H1 (cell line): Measurements from ENCODE around the gene ATXN7. TPM values are rescaled to one million over a fixed set of nuclear protein-coding genes. Genes with fewer than 3 reads are reported as not detected.

ENCODE experiments used
- CTCF ChIA-PET: fragments of 300-600 bp; sonication (Branson Sonifier 250); formaldehyde crosslinking; loops from one replicate; lab custom pipeline; 2021; ENCODE audit not compliant: partially characterized antibody; lab: Charles Lee
- POLR2A ChIA-PET: fragments of 300-600 bp; sonication (Branson Sonifier 250); formaldehyde crosslinking; loops from one replicate; lab custom pipeline; 2021; ENCODE audit warnings: inconsistent platforms; ENCODE audit not compliant: partially characterized antibody; lab: Charles Lee
- DNase-seq, 2 experiments: peaks; one replicate each; pipeline versions ENCODE4 v3.0.0 to v3.0.0-alpha.2; 2010 to 2022; ENCODE audit warnings: low spot score in 2 of 2, low read depth in 1 of 2, mixed read lengths in 1 of 2
- FAIRE-seq: peaks from 2 replicates; lab custom pipeline; 2011; peaks lifted over from hg19 to GRCh38; lab: Jason Lieb, UNC
- H2AFZ ChIP-seq: 2 replicates; pipeline ENCODE4 v1.8.1; 2012; ENCODE audit warnings: low read length, inconsistent platforms
- H2AK5ac ChIP-seq: 2 replicates; pipeline ENCODE4 v1.6.1; 2013; ENCODE audit warnings: low read depth, low read length
- H2BK120ac ChIP-seq: replicated peaks from 2 replicates; pipeline ENCODE3; 2013; ENCODE audit warnings: low read depth, low read length, inconsistent platforms
- H2BK12ac ChIP-seq: 2 replicates; pipeline ENCODE4 v1.6.1; 2013; ENCODE audit warnings: low read depth, low read length
- H2BK15ac ChIP-seq: 2 replicates; pipeline ENCODE4 v1.6.1; 2013; ENCODE audit warnings: low read length
- H2BK20ac ChIP-seq: 2 replicates; pipeline ENCODE4 v1.6.1; 2013; ENCODE audit warnings: low read length
- H2BK5ac ChIP-seq: 2 replicates; pipeline ENCODE4 v1.6.1; 2013; ENCODE audit warnings: low read depth, low read length
- H3K14ac ChIP-seq: 2 replicates; pipeline ENCODE4 v1.6.1; 2013; ENCODE audit warnings: inconsistent platforms; ENCODE audit not compliant: insufficient read length
- H3K18ac ChIP-seq: 2 replicates; pipeline ENCODE4 v1.6.1; 2013; ENCODE audit warnings: low read length; ENCODE audit errors: extremely low read depth
- H3K23ac ChIP-seq: 2 replicates; pipeline ENCODE4 v1.6.1; 2013; ENCODE audit warnings: inconsistent platforms; ENCODE audit not compliant: insufficient read length
- H3K23me2 ChIP-seq: 2 replicates; pipeline ENCODE4 v1.6.1; 2013; ENCODE audit warnings: low read depth, low read length
- H3K27ac ChIP-seq: 2 replicates; pipeline ENCODE4 v1.6.1; 2011; ENCODE audit warnings: low read depth, low read length, inconsistent platforms
- H3K27me3 ChIP-seq, 4 experiments: replicated peaks in 1 of 4; 1 replicate in 1 of 4; 2 replicates in 3 of 4; pipeline versions ENCODE4 v1.6.1 to v1.8.1; 2011 to 2013; ENCODE audit warnings: low read length in 3 of 4, mild to moderate bottlenecking in 3 of 4, inconsistent platforms in 2 of 4, mixed read lengths in 2 of 4, moderate library complexity in 1 of 4; ENCODE audit not compliant: control insufficient read depth in 3 of 4, insufficient read depth in 3 of 4; ENCODE audit errors: extremely low read depth in 1 of 4
- H3K36me3 ChIP-seq, 4 experiments: 2 replicates each; pipeline versions ENCODE4 v1.6.1 to v1.8.1; 2011 to 2013; ENCODE audit warnings: mild to moderate bottlenecking in 4 of 4, low read length in 3 of 4, moderate library complexity in 2 of 4, control low read depth in 1 of 4, inconsistent platforms in 1 of 4; ENCODE audit not compliant: insufficient read depth in 4 of 4, control insufficient read depth in 2 of 4
- H3K4ac ChIP-seq: replicated peaks from 2 replicates; pipeline ENCODE3; 2013; ENCODE audit warnings: low read length, low read depth, mixed read lengths, inconsistent platforms; ENCODE audit not compliant: insufficient read length
- H3K4me1 ChIP-seq, 4 experiments: replicated peaks in 1 of 4; 1 replicate in 1 of 4; 2 replicates in 3 of 4; pipeline versions ENCODE4 v1.6.1 to v1.8.1; 2011 to 2013; ENCODE audit warnings: low read length in 3 of 4, inconsistent platforms in 2 of 4, mixed read lengths in 1 of 4; ENCODE audit not compliant: insufficient read depth in 4 of 4, control insufficient read depth in 3 of 4
- H3K4me2 ChIP-seq, 2 experiments: 2 replicates each; pipeline versions ENCODE4 v1.6.1 to v1.8.1; 2011 to 2013; ENCODE audit warnings: low read depth in 2 of 2, low read length in 2 of 2, control low read depth in 1 of 2, inconsistent platforms in 1 of 2, mild to moderate bottlenecking in 1 of 2; ENCODE audit not compliant: insufficient read depth in 1 of 2
- H3K4me3 ChIP-seq, 4 experiments: fragments of 200-600, 300-600 bp in 1 of 4; sonication (generic), shearing (Covaris generic), sonication (Bioruptor Twin) in 1 of 4; 2 replicates each; pipeline versions ENCODE4 v1.5.1 to v1.8.1; 2011 to 2016; ENCODE audit warnings: low read length in 4 of 4, low read depth in 3 of 4, control low read depth in 2 of 4, inconsistent platforms in 2 of 4, mild to moderate bottlenecking in 2 of 4, mixed read lengths in 1 of 4, moderate library complexity in 1 of 4; ENCODE audit not compliant: insufficient read depth in 2 of 4; ENCODE audit errors: extremely low read depth in 1 of 4
- H3K56ac ChIP-seq: replicated peaks from 2 replicates; pipeline ENCODE3; 2013; ENCODE audit warnings: low read depth, mild to moderate bottlenecking, mixed read lengths, low read length, inconsistent platforms; ENCODE audit not compliant: insufficient read length
- H3K79me1 ChIP-seq: 2 replicates; pipeline ENCODE4 v1.6.1; 2013; ENCODE audit warnings: low read depth, low read length, control low read depth
- H3K79me2 ChIP-seq, 2 experiments: 2 replicates each; pipeline versions ENCODE4 v1.6.1 to v1.8.1; 2012 to 2013; ENCODE audit warnings: low read length in 2 of 2, mild to moderate bottlenecking in 2 of 2, inconsistent platforms in 1 of 2; ENCODE audit not compliant: insufficient read depth in 2 of 2, control insufficient read depth in 1 of 2
- H3K9ac ChIP-seq, 4 experiments: replicated peaks in 1 of 4; 1 replicate in 1 of 4; 2 replicates in 3 of 4; pipeline versions ENCODE4 v1.6.1 to v1.8.1; 2011 to 2013; ENCODE audit warnings: low read depth in 3 of 4, low read length in 3 of 4, control low read depth in 2 of 4, mild to moderate bottlenecking in 2 of 4, moderate library complexity in 2 of 4, inconsistent platforms in 1 of 4; ENCODE audit errors: extremely low read depth in 1 of 4
- H3K9me3 ChIP-seq, 2 experiments: 2 replicates each; pipeline versions ENCODE4 v1.6.1 to v1.8.1; 2012 to 2013; ENCODE audit warnings: mild to moderate bottlenecking in 2 of 2, moderate library complexity in 2 of 2, control low read depth in 1 of 2, inconsistent platforms in 1 of 2, low read depth in 1 of 2, low read length in 1 of 2, mixed read lengths in 1 of 2; ENCODE audit not compliant: insufficient read depth in 2 of 2
- H4K20me1 ChIP-seq, 2 experiments: replicated peaks in 1 of 2; 2 replicates each; pipeline versions ENCODE3 to v1.8.1; 2011 to 2013; ENCODE audit warnings: inconsistent platforms in 2 of 2, low read length in 2 of 2, mild to moderate bottlenecking in 1 of 2; ENCODE audit not compliant: insufficient read depth in 2 of 2, control insufficient read depth in 1 of 2
- H4K5ac ChIP-seq: 2 replicates; pipeline ENCODE4 v1.6.1; 2013; ENCODE audit warnings: low read length, low read depth, mixed read lengths, inconsistent platforms; ENCODE audit not compliant: insufficient read length
- H4K8ac ChIP-seq: 2 replicates; pipeline ENCODE4 v1.8.0; 2013; ENCODE audit warnings: mild to moderate bottlenecking, moderate library complexity, low read length, inconsistent platforms; ENCODE audit not compliant: insufficient read depth; ENCODE audit errors: extremely low read depth
- H4K91ac ChIP-seq: replicated peaks from 2 replicates; pipeline ENCODE3; 2013; ENCODE audit warnings: low read length, mixed read lengths, inconsistent platforms; ENCODE audit not compliant: insufficient read length
- CTBP2 ChIP-seq: IDR thresholded peaks from 2 replicates; pipeline ENCODE4 v1.7.0; 2011; ENCODE audit warnings: borderline replicate concordance, mild to moderate bottlenecking, moderate library complexity, mixed read lengths, low read length; ENCODE audit not compliant: insufficient read depth, insufficient read length
- GABPA ChIP-seq: IDR thresholded peaks from 2 replicates; pipeline ENCODE4 v1.6.1; 2011; ENCODE audit warnings: mild to moderate bottlenecking, low read length, moderate library complexity, borderline replicate concordance; ENCODE audit not compliant: insufficient read depth
- RAD21 ChIP-seq, 2 experiments: IDR thresholded peaks in 1 of 2; conservative IDR thresholded peaks in 1 of 2; 2 replicates each; pipeline ENCODE4 v1.6.1; 2011; ENCODE audit warnings: low read depth in 2 of 2, low read length in 2 of 2, improper control_type of control experiment in 1 of 2, inconsistent platforms in 1 of 2, mild to moderate bottlenecking in 1 of 2, moderate library complexity in 1 of 2
- SP4 ChIP-seq: IDR thresholded peaks from 2 replicates; pipeline ENCODE4 v1.6.1; 2012; ENCODE audit warnings: low read length, inconsistent platforms
- SUZ12 ChIP-seq: fragments of 200-600 bp; sonication (generic); IDR thresholded peaks from 2 replicates; pipeline ENCODE4 v1.6.1; 2012; ENCODE audit warnings: mild to moderate bottlenecking, inconsistent platforms, low read length, moderate library complexity, mixed read lengths
- WGBS, 2 experiments: shearing (Covaris generic) in 1 of 2; methylation state at CpG; one replicate each; pipeline versions ENCODE4 v1.1.6 to v1.1.7; 2013 to 2015; ENCODE audit warnings: low lambda C conversion rate in 2 of 2, mixed read lengths in 2 of 2, inconsistent platforms in 1 of 2, low coverage in 1 of 2, missing lambda C conversion rate in 1 of 2; ENCODE audit not compliant: insufficient replicate concordance in 2 of 2, insufficient coverage in 1 of 2, insufficient read length in 1 of 2; ENCODE audit errors: extremely low coverage in 1 of 2, missing lambda C conversion rate in 1 of 2; 5-methylcytosine and 5-hydroxymethylcytosine counted together
- polyA plus RNA-seq, 7 experiments: library from polyadenylated mRNA; depleted of rRNA in 3 of 7; stranded (reverse) in 5 of 7; unstranded in 2 of 7; fragments of >200 nt in 5 of 7; fragments of 200-250 nt in 2 of 7; gene quantifications; 1 replicate in 5 of 7; 2 replicates in 1 of 7; 4 replicates in 1 of 7; pipeline versions ENCODE4 v1.2.1 to v1.2.3, GENCODE V29; 2011 to 2013; ENCODE audit warnings: missing spikeins in 2 of 7, mixed read lengths in 2 of 7
- total RNA-seq: library from RNA; stranded (reverse); fragmentation: NEBNext Ultra II Directional; extraction: Animal tissue kit (Norgen Biotek cat#: 25700); gene quantifications from 2 replicates; pipeline ENCODE4 v1.2.1, GENCODE V29; 2021
- TF ChIP-seq, protein P1 (sequence below), 3 experiments: IDR thresholded peaks; 1 replicate in 2 of 3; 2 replicates in 1 of 3; pipeline versions ENCODE4 v1.5.1 to v1.6.1; 2011; ENCODE audit warnings: low read length in 3 of 3, mild to moderate bottlenecking in 3 of 3, inconsistent platforms in 2 of 3, low read depth in 1 of 3, moderate library complexity in 1 of 3; ENCODE audit not compliant: insufficient read depth in 1 of 3; ENCODE audit errors: control extremely low read depth in 1 of 3

The ATXN7 gene
- total and polyA plus RNA-seq, 2 of the 8 experiments (the other 6 are each of a cell fraction or from before 2014, with no cell fraction given) = 15.5 to 16.8 TPM

DNA sequence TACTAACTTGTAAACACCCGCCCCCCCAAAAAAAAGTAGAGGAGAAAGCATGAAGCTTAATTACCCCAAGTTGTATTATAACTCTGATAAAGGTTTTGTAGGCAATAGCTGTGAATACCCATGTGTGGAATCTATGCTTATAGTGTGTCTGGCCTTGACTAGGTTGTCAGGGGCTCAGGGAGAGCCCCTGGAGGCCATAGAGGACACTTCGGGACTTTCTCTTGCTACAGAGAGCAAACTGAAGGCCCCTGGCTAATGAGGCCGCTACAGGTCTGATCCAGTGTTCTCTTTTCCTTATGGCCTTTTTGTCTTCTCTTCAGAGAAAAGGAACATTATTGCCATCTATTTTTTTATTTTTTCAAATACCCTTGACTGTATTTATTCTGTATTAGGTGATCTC lies 67.6 kb downstream of the ATXN7 start:
- CTCF ChIA-PET = interaction anchor here (0.7 kb wide), 1 partner anchor 289 kb away, joined by 3 read pairs; no protein-coding TSS in a partner anchor
- H2BK5ac ChIP-seq = no peak overlapping the region
- no peak for TF ChIP-seq SP4
- no peak for TF ChIP-seq SUZ12
- TF ChIP-seq, protein P1, sequence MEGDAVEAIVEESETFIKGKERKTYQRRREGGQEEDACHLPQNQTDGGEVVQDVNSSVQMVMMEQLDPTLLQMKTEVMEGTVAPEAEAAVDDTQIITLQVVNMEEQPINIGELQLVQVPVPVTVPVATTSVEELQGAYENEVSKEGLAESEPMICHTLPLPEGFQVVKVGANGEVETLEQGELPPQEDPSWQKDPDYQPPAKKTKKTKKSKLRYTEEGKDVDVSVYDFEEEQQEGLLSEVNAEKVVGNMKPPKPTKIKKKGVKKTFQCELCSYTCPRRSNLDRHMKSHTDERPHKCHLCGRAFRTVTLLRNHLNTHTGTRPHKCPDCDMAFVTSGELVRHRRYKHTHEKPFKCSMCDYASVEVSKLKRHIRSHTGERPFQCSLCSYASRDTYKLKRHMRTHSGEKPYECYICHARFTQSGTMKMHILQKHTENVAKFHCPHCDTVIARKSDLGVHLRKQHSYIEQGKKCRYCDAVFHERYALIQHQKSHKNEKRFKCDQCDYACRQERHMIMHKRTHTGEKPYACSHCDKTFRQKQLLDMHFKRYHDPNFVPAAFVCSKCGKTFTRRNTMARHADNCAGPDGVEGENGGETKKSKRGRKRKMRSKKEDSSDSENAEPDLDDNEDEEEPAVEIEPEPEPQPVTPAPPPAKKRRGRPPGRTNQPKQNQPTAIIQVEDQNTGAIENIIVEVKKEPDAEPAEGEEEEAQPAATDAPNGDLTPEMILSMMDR (IDR thresholded peaks at IDR 0.05; ENCODE audit: control extremely low read depth in 1 of 3, insufficient read depth in 1 of 3, low read depth in 1 of 3, low read length in 3 of 3) = peak; percentile 33 to 34 (median 33)
- TF ChIP-seq RAD21 (IDR thresholded peaks at IDR 0.05 in 1 of 2, conservative IDR thresholded peaks at IDR 0.05 in 1 of 2; ENCODE audit: low read depth in 2 of 2, low read length in 2 of 2) = peak in 1 of 2 experiments; percentile 24; a peak in 2 of 4 replicates
- TF ChIP-seq CTBP2 = no peak
- TF ChIP-seq GABPA = no peak

More for the DNA sequence above, 67.6 kb downstream of the ATXN7 start:
- Histone ChIP-seq H2BK120ac (no peak overlapping the region), H3K27me3 (no peaks in the 10 kb centered on the region), H4K5ac (no peak overlapping the region), H3K4ac (no peak overlapping the region), H3K9me3 (no peaks in the 10 kb centered on the region), H2AFZ (no peak overlapping the region), H3K4me3 (no peak overlapping the region), H3K79me1 (no peaks in the 10 kb centered on the region; the same call in 1 of the 2 replicates), H4K8ac (no peak overlapping the region), H3K18ac (no peak overlapping the region), H2AK5ac (no peak overlapping the region), H3K27ac (no peak overlapping the region), H2BK15ac (no peak overlapping the region), H2BK12ac (no peak overlapping the region), H3K4me1 (peaks cover 0 to 6% (median 1%) of the 10 kb centered on the region in 4 experiments; a peak in 2 of 7 replicates), H4K91ac (no peak overlapping the region), H3K14ac (no peak overlapping the region), H3K4me2 (no peak overlapping the region), H3K9ac (no peak overlapping the region), H4K20me1 (peaks cover 0 to 2% of the 10 kb centered on the region in 2 experiments), H3K79me2 (peaks cover 0 to 17% of the 10 kb centered on the region in 2 experiments; a peak in 2 of 4 replicates), H3K23ac (no peak overlapping the region), H3K36me3 (peaks cover 0 to 3% (median 0%) of the 10 kb centered on the region in 4 experiments; a peak in 2 of 8 replicates), H2BK20ac (no peak overlapping the region), H3K23me2 (no peaks in the 10 kb centered on the region), H3K56ac (no peak overlapping the region)
- POLR2A ChIA-PET = interaction anchor here (1.9 kb wide), 1 partner anchor 19 kb away, joined by 4 read pairs; the partner anchor contains the start of gene SCAANT1
- DNase-seq = no peak
- 71% methylated on average over 3 of the region's 3 CpGs; no CpG with 5 or more reads in 1 of the 2 experiments for WGBS, 2 experiments
- no peak for FAIRE-seq
